CD4-positive, alpha-beta T cell treated with Interleukin-6 at 100 ng/mL for 8 hours (primary cell): Measurements from ENCODE around the gene PPP1R12C.

ENCODE experiments used
- DNase-seq: peaks from one replicate; pipeline ENCODE4 v3.0.0-alpha.2; 2020; ENCODE audit warnings: mixed read lengths, low spot score

Gene PPP1R12C

DNA sequence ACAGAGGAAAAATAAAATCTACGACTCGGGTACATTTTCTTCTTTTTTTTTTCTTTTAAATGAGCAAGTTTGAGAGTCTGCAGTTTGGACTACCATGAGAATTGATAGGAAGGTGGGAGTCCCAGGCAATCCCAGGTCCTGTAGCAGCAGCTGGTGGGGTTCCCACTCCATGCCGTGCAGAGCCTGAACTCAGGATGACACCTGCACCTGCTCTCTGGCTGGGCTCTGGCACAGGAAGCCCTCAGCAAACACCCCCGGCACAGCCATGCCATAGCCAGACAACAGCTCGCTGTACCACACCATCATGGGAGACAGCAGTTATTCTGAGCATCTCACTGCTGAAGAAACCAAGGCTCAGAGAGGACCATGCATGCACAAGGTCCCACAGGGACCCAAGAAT lies 73.2 kb downstream of the PPP1R12C start:
- DNase-seq: no peak

DNA sequence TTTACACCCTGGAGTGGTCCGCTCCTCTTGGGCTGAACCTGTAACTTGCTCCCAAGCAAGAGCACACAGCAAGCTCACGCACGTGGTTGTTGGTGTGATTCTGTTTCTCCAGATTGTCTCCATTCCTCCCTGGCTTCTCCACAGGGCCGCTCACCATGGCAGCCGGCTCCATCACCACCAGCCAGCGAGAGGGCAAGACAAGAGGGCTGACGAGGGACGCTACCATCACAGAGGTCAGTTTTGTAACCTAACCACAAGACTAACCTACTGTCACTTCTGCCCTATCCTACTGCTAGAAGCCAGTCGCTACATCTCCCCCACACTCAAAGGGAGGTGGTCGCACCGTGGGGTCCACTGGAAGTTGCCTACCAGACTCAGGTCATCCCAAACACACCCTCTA lies 74.7 kb downstream of the PPP1R12C start:
- DNase-seq: no peak

DNA sequence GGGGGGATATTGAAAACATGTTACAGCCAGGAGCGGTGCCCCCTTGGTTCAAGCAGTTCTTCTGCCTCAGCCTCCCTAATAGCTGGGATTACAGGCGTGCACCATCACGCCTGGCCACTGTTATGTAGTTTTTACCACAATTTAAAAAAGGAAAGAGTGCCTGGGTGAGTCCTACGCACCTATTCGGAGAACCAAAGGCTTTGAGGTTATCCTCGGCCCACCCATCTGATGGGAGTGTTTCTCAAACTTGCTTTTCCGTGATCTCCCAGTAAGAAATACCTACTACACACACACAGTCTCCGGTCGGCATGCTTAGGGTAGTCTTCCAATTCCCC lies 75.1 kb downstream of the PPP1R12C start:
- DNase-seq: no peak

DNA sequence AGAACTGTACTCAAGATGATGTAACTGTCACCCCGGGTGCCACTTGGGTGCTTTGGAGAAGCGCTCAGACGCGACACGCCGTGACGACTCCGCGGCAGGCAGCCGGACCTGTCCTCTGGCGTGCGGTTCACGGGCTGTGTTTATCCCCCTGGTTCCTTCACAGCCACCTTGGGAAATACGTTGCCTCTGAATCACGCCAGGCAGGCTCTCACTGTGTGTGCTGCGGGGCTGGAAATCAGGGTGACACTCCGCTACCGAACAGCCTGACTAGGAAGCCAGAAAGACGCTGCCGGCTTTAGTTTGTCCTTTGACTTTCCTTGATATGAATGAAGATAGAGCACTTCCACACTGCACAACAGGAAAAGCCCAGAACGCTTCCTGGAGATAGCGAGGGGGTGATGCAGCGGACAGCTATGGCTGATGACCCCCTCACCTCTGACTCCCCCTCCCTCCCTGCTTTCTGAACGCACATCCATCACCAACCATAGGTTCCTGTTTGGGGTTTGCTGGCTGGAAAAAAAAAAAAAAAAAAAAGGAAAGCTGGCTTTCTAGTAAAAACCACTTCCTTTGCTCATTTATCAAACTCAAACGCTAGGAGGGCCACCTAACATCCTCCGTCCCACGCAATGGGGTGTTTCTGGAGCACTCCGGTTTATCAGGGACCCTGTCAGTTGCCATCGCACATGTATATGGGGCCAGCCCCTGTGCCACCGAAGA lies 75.7 kb downstream of the PPP1R12C start:
- no peak for DNase-seq

DNA sequence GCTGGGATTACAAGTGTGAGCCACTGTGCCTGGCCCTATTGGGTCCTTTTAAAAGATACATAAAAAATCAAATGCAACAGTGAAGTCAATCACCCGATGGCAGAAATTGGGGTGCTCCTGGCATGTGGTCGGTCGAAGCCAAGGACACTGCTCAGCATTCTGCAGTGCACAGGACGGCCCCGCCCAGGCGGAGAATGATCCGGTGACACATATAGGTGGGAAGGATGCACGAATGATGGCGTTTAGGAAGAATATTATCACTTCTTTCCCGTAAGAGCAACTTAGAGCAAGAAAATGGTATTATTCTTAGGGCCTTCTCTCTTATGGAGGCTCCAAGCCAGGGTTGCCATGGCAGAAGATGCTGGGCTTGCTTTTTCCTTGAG lies 76.2 kb downstream of the PPP1R12C start:
- no peak for DNase-seq
